ENCODE data around the gene PDE11A. TPM values are rescaled to one million over a fixed set of nuclear protein-coding genes. Genes with fewer than 3 reads are reported as not detected.

The PDE11A gene
- total and polyA plus RNA-seq, 2 of the 8 experiments (the other 6 are each of a cell fraction or from before 2014, with no cell fraction given), result 0.19 to 0.23 TPM

DNA sequence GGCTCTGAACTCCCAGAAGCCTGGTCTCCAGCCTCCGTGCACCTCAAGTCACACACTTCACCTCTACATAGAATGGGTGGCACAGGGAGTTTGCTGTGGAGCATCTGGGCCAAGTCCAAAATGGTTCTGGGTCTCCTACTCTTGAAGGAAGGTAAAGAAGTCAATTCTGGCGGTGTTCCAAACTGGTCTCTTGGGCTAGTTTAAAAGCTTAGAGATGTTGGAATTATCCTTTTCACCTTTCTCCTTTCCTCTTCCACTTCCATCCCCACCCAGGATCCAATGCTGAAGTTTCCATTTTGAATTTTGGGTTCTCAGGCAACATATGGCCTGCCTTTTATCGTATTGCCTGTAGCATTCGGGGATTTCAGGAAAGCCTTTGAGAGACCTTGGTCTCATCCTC lies 325.2 kb downstream of the PDE11A start:
- H3K27me3 ChIP-seq (replicated peaks in 1 of 4; ENCODE audit: control insufficient read depth in 3 of 4, extremely low read depth in 1 of 4, insufficient read depth in 3 of 4, low read length in 3 of 4), result peaks cover 0 to 2% (median 0%) of the 10 kb centered on the region in 4 experiments; a peak in 2 of 7 replicates
- H2AK5ac ChIP-seq (ENCODE audit: low read depth, low read length), result no peak overlapping the region
- H3K27ac ChIP-seq (ENCODE audit: low read depth, low read length), result no peak overlapping the region
- 85% methylated on average over 4 of the region's 4 CpGs; no CpG with 5 or more reads in 1 of the 2 experiments for WGBS, 2 experiments (ENCODE audit: extremely low coverage in 1 of 2, insufficient coverage in 1 of 2, insufficient read length in 1 of 2, insufficient replicate concordance in 2 of 2, low coverage in 1 of 2, low lambda C conversion rate in 2 of 2, missing lambda C conversion rate in 1 of 2)
- H4K8ac ChIP-seq (ENCODE audit: extremely low read depth, insufficient read depth, low read length), result 0 out of 2 replicates have a peak overlapping the region, but pooled peaks have one; percentile 15
- no peaks in the 10 kb centered on the region for H3K36me3 ChIP-seq (ENCODE audit: control insufficient read depth in 2 of 4, insufficient read depth in 4 of 4, low read length in 3 of 4)
- ChIA-PET POLR2A (ENCODE audit: partially characterized antibody) (no interaction called here), CTCF (ENCODE audit: partially characterized antibody) (interaction anchor here (1.0 to 1.6 kb wide), 4 partner anchors 13 to 412 kb away, joined by 3 to 7 read pairs (median 4); no protein-coding TSS in a partner anchor)
- no peak for DNase-seq (ENCODE audit: low read depth in 1 of 2, low spot score in 2 of 2)
- no peak overlapping the region for H3K4ac ChIP-seq (replicated peaks; ENCODE audit: insufficient read length, low read depth, low read length)
- TF ChIP-seq SRF (IDR thresholded peaks at IDR 0.05; ENCODE audit: low read depth, low read length) (no peak), BCL11A (IDR thresholded peaks at IDR 0.05; ENCODE audit: low read depth in 2 of 2, low read length in 2 of 2) (no peak), JUND (IDR thresholded peaks at IDR 0.05; ENCODE audit: low read length) (no peak), TAF1 (IDR thresholded peaks at IDR 0.05; ENCODE audit: low read depth, low read length) (no peak)
- TF ChIP-seq, protein P1, sequence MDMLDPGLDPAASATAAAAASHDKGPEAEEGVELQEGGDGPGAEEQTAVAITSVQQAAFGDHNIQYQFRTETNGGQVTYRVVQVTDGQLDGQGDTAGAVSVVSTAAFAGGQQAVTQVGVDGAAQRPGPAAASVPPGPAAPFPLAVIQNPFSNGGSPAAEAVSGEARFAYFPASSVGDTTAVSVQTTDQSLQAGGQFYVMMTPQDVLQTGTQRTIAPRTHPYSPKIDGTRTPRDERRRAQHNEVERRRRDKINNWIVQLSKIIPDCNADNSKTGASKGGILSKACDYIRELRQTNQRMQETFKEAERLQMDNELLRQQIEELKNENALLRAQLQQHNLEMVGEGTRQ (IDR thresholded peaks at IDR 0.05; ENCODE audit: low read length), result no peak
- TF ChIP-seq, protein P2, sequence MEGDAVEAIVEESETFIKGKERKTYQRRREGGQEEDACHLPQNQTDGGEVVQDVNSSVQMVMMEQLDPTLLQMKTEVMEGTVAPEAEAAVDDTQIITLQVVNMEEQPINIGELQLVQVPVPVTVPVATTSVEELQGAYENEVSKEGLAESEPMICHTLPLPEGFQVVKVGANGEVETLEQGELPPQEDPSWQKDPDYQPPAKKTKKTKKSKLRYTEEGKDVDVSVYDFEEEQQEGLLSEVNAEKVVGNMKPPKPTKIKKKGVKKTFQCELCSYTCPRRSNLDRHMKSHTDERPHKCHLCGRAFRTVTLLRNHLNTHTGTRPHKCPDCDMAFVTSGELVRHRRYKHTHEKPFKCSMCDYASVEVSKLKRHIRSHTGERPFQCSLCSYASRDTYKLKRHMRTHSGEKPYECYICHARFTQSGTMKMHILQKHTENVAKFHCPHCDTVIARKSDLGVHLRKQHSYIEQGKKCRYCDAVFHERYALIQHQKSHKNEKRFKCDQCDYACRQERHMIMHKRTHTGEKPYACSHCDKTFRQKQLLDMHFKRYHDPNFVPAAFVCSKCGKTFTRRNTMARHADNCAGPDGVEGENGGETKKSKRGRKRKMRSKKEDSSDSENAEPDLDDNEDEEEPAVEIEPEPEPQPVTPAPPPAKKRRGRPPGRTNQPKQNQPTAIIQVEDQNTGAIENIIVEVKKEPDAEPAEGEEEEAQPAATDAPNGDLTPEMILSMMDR (IDR thresholded peaks at IDR 0.05; ENCODE audit: control extremely low read depth in 1 of 3, insufficient read depth in 1 of 3, low read depth in 1 of 3, low read length in 3 of 3), result no peak
- no peak overlapping the region for H3K23ac ChIP-seq (ENCODE audit: insufficient read length)
- H3K79me2 ChIP-seq (ENCODE audit: control insufficient read depth in 1 of 2, insufficient read depth in 2 of 2, low read length in 2 of 2), result no peaks in the 10 kb centered on the region
- no peaks in the 10 kb centered on the region for H3K23me2 ChIP-seq (ENCODE audit: low read depth, low read length)
- H2BK5ac ChIP-seq (ENCODE audit: low read depth, low read length), result no peak overlapping the region
- no peak overlapping the region for H2BK15ac ChIP-seq (ENCODE audit: low read length)
- no peak overlapping the region for H2BK20ac ChIP-seq (ENCODE audit: low read length)
- H4K5ac ChIP-seq (ENCODE audit: insufficient read length, low read depth, low read length), result no peak overlapping the region
- H4K20me1 ChIP-seq (replicated peaks in 1 of 2; ENCODE audit: control insufficient read depth in 1 of 2, insufficient read depth in 2 of 2, low read length in 2 of 2), result no peaks in the 10 kb centered on the region
- no peak overlapping the region for H3K4me3 ChIP-seq (ENCODE audit: extremely low read depth in 1 of 4, insufficient read depth in 2 of 4, low read depth in 3 of 4, low read length in 4 of 4)
- H2AFZ ChIP-seq (ENCODE audit: low read length), result no peak overlapping the region
- no peak overlapping the region for H3K18ac ChIP-seq (ENCODE audit: extremely low read depth, low read length)
- no peak overlapping the region for H2BK12ac ChIP-seq (ENCODE audit: low read depth, low read length)
- no peak overlapping the region for H3K56ac ChIP-seq (replicated peaks; ENCODE audit: insufficient read length, low read depth, low read length)
- no peak overlapping the region for H3K14ac ChIP-seq (ENCODE audit: insufficient read length)
- no peaks in the 10 kb centered on the region for H3K9me3 ChIP-seq (ENCODE audit: insufficient read depth in 2 of 2, low read depth in 1 of 2, low read length in 1 of 2)
- no peaks in the 10 kb centered on the region for H3K4me1 ChIP-seq (replicated peaks in 1 of 4; ENCODE audit: control insufficient read depth in 3 of 4, insufficient read depth in 4 of 4, low read length in 3 of 4)
- no peak overlapping the region for H2BK120ac ChIP-seq (replicated peaks; ENCODE audit: low read depth, low read length)
- no peaks in the 10 kb centered on the region for H3K79me1 ChIP-seq (ENCODE audit: low read depth, low read length)
- no peak for FAIRE-seq
- no peak overlapping the region for H4K91ac ChIP-seq (replicated peaks; ENCODE audit: insufficient read length, low read length)
- H3K9ac ChIP-seq (replicated peaks in 1 of 4; ENCODE audit: extremely low read depth in 1 of 4, low read depth in 3 of 4, low read length in 3 of 4), result no peak overlapping the region
- H3K4me2 ChIP-seq (ENCODE audit: insufficient read depth in 1 of 2, low read depth in 2 of 2, low read length in 2 of 2), result no peak overlapping the region

Measured in H1 (cell line).